ENCODE results near the gene ABCD3.
"Not testable (repeated sequence)": the region's sequence is repeated elsewhere in the genome, so short reads cannot be mapped to it uniquely, and the experiment has no call there.

Gene ABCD3

DNA sequence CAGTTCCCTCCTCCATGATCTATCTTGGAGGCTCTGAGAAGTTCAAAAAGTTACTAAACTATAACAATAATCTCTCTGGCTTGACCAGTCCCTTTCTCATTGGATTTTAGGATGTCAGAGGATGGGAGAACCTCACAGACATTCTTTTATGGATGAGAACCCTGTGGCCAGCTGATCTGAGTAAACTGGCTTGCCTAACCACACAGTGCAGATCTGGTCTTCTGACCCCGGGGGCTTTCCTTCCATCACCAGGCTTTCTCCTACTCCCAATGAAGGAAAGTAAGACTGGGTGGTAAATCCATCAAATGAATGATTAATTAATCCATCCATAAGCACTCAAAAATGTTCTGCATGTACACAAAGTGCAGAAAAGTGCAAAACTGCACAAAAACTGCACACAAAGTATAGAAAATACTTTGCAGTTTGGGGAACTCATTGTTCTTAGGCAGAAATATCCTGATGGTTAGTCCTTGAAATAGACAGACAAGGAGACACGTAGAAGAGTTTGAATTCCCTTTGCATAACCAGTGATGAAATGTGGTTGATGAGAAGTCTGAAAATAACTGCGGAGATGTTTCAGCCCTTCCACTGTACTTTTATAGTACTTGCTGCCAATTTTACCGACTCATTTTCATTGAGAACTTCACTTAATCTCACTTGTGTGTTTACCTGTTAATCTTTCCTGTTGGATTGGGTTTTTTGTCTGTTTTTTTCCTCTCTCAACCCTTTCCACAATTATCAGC lies 125.9 kb downstream of the ABCD3 start:
- in situ Hi-C loops (cut with MboI; ENCODE audit: low sequenced_read_pairs), result no loop called here

DNA sequence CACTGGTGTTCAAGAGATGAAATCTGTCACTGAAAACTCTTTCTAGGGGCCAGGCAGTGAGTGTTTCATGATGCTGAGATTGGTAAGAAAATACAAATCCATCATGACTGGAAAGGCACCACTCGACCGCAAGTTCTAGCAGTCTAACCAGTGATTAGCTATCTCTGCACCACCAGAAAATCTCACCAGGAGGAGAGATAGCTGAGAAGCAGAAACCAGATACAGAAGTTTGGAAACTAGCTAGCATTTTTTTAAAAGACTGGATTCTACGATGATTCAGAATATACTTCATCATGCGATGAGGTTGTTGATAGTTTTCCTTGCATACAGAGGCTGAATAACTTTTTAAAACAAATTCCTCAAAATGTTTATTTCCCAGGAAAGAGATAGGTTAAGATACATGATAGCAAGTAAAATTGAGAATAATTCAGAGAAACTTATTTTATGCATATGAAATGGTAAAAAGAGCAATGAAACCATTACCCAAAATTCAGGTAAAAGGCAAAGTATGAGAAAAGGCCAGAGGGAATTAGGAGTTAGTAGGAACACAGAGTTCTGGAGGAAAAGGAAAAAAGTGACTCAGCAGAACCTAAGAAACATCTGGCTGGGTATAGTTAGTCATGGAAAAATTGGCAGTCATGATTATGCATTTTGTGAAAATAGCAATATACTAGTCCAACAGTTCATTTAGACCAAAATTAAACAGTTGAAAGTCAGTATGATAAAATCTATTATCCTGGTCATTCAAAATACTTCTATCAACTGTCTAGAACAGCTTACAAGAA lies 126.7 kb downstream of the ABCD3 start:
- in situ Hi-C loops (cut with MboI; ENCODE audit: low sequenced_read_pairs), result no loop called here

DNA sequence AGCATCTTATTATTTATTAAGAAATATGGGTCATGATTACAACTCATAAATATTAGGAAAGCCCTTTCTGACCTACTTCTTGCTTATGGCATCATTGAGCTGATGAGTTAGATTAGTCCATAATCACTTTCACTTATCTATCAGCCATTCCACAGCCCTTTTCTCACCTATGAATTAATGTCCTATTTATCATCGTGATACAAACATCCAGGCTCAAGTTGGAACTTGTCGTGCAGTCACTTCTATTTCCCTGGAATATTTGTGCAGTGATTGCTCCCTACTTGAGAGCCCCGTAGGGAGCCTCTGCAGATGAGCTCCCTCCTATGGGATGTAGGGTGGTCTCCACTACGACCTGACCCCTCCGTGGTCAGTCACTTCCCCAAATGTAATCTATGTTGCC lies 131.5 kb downstream of the ABCD3 start:
- in situ Hi-C loops (cut with MboI; ENCODE audit: low sequenced_read_pairs), result no loop called here

DNA sequence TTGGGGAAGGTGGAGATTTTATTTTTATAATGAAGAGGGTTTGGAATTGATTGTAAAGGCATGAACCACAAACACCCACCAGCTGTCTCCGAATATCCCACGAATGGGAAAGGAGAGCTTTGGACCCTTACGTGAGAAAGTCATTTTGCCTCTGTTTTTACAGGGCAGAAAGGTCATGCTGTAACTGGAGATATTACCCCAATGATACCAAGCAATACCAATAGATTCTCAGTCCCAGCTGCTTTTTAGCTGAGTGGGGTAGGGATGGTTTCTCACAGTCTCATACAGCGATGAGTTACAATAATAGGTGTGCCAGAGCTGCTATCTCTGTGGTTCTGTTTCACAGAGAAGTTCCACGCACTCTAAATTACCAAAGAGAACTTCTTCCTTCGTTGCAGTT lies 132.2 kb downstream of the ABCD3 start:
- in situ Hi-C loops (cut with MboI; ENCODE audit: low sequenced_read_pairs), result no loop called here

DNA sequence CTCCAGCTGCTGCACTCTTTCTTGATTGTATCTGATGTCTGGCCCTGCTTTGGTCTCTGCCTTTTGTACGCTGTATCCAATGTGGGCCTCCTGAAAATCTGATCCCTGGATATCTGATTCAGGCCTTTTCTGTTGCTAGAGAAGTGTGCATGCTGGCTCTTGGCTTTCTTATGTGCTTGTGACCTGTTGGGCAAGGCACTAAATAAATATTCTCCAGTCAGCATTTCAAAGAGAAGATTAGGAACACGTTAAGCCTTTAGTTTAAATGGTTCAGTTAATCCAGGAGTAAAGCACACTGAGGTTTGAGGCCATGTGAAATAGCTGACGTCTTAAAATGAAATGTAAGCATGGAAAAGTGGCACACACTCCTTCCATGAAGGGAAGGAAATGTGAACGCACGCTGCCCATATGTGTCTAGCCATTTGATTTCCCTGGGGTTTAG lies 132.6 kb downstream of the ABCD3 start:
- in situ Hi-C loops (cut with MboI; ENCODE audit: low sequenced_read_pairs), result no loop called here

DNA sequence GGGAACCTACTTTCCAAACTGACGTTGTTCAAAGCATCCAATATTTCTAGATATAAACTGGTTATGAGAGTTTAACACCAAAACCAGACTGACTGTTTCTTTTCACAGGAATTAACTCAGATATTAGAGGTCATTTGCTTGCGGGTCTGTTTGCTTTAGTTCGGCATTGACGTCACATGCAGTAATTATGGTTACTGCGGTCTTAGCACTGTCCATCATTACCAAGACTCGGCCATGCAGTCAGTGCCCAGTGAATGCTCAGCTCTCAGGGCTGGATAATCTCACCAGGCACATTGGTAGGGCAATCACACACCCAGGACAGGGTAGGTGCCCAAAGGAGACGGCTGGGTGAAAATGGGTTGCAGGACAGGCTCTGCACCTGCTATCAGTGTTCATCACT lies 133.3 kb downstream of the ABCD3 start:
- in situ Hi-C loops (cut with MboI; ENCODE audit: low sequenced_read_pairs), result no loop called here

DNA sequence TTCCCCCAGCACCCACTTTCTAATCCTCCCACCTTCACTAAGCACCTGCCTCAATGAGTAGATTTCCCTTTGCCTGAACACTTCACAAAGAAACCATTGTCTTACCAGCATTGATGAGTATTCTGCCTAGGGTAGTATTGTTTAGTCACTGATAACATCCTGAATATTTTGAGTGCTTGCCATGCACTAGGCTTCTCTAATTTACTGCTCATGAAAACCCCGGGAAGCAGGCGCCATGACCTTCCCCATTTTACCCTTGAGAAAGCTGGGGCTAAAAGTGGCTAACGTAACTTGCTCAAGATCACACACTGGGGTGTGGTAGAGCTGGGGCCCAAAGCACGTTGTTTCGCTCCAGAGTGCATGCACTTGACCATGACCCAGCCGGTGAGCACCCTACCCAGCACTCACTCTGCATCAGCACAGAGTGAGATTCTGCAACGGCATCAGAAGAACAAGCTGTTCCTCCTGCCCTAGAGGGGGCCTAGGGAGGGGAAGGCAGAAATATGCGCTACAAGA lies 133.9 kb downstream of the ABCD3 start:
- in situ Hi-C loops (cut with MboI; ENCODE audit: low sequenced_read_pairs), result no loop called here

DNA sequence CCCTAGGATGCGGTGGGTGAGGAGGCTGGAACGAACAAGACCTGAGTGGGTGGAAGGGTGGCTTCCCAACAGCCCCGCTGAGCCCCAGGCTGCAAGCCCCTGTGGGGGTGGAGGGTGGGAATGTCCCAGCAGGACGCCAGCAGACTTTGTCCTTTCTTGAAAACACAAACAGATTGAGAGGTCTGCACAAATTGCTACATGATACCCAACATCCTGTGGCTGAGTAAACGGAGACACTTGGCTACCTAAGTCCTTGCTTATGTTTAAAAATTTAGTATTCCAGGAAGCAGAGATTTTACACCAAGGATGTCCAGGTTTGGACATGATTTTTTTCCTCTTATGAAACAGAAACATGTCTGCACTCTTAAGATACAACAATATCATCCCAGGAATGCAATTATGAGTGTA lies 135.1 kb downstream of the ABCD3 start:
- in situ Hi-C loops (cut with MboI; ENCODE audit: low sequenced_read_pairs), result no loop called here

DNA sequence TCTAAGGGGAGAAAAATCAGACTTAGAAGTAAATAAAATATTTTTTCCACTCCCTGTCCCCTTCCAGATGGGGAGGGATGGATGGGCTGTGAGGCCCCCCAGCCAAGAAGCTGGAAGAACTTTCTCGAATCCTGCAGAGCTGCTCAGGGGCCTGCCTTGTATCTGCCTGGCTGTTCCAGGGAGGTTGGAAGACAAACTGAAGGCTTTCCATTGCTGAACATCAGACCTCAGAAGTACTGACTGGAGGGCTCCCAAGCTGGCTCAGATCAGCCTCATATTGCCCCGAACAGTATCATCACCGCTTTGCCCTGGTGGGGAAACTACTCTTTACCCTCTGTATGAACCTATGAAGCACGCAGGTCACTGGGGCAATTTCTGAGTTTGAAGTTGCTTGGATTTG lies 135.7 kb downstream of the ABCD3 start:
- in situ Hi-C loops (cut with MboI; ENCODE audit: low sequenced_read_pairs), result no loop called here

DNA sequence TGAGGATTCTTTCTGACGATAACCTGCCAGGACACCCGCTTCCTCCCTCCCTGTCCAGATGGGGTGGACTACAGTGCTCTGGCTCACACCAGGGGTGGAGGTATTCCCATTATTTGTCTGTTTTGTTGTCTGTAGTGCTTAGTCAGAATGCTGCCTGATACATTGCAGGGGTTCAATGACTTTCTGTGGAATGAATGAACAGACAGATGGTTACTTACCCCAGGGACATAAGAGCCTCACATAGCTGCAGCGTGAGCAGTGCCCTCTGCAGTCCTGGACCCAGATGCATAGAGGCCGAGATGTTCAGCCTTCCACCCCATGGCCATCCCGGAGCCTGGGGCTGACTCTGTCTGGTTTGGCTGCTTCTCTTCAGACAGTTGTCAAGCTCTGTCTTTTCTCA lies 136.4 kb downstream of the ABCD3 start:
- in situ Hi-C loops (cut with MboI; ENCODE audit: low sequenced_read_pairs), result no loop called here

DNA sequence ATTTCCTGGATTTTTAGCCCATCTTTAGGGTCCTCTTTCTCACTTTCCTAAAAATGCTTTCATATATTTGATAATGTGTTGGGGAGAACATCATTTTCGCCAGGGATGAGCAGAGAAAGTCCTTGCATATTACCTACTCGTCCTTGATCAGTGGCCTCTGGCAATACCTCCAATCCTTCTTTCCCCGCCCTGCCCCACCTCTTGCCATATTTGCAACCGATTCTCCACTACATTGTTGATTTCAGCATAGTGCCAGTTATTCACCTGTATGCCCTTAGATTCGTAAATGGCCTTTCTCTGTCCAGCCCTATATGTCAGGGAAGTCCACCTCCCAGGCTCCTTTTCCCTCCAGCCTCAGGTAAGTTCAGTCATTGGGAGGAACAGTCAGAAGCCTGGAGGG lies 136.9 kb downstream of the ABCD3 start:
- in situ Hi-C loops (cut with MboI; ENCODE audit: low sequenced_read_pairs), result no loop called here

DNA sequence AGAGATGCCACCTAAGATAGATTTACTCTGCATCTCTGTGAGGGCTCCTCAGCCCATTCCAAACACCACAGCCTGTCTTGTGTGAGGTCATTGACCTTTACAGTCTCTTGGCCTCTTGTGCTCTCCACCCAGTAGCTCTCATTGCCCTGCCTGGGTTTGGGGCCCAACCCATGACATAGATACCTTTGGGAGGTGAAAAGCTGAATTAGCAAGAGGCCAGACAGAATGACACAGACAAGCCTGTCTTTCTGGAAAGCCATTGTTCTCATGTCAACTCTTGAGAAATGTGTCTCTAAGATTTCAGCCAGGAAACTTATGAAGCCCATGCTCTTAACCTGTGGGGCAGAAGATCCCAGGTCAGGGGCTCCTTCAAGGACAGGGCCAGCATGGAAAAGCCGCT lies 141.7 kb downstream of the ABCD3 start:
- in situ Hi-C loops (cut with MboI; ENCODE audit: low sequenced_read_pairs), result no loop called here

DNA sequence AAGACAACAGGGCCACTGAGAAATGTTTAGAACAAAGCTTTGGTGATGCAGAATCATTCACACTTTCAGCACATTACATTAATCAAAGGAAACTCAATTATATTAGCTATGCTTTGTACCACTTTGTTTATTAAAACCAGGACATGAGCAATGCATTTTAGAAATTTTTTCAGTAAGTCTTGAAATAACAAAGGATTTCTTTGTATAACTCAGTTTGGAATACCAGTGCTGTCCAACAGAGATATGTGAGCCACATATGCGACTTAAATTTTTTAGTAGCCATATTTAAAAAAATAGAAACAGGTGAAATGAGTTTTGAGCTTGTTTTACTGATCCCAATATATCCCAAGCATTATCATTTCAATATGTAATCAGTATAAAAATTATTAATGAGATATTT lies 142.1 kb downstream of the ABCD3 start:
- in situ Hi-C loops (cut with MboI; ENCODE audit: low sequenced_read_pairs), result no loop called here

DNA sequence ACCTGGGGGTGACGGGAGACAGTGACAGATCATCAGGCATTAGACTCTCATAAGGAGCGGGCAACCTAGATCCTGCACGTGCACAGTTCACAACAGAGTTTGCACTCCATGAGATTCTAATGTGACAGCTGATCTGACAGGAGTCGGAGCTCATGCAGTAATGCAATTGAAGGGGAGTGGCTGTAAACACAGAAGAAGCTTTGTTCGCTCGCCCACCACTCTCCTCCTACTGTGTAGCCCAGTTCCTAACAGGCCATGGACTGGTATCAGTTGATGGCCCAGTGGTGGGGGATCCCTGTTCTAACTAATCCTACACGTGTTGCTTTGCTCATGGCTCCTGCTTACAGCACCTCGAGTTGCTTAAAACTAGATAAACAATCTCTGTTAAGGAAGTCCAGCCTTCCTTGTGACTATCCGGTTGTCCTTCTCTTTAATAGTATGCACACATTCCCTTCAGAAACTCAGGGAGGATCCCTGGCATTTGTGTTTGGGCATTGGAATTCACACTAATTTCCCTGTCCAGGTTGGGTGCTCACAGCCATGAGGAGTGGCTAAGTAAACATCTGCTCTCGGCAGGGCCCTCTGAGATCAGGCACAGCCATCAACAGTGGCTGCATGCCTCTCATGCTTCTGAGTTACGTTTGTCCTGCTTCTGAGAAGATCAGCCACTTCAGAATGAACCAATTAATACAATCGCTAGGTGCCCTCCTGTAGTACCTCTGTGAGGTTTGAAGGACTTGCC lies 144.5 kb downstream of the ABCD3 start:
- in situ Hi-C loops (cut with MboI; ENCODE audit: low sequenced_read_pairs), result no loop called here

DNA sequence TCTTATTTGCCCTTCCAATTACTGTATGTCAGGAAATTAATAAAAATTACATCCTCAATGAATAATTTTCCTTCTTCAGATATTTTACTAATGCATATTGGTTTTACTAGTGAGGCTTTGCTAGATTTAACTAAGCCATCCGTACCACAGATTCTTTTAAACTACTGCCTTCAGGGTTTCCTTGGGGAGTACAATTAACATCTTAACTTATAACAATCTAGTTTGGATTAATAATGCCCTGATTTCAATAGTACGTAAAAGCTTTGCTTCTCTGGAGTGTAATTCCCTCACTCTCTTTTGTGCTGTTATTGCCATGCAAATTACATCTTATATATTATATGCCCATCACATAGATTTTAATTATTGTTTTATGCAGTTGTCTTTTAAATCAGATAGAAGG lies 147.7 kb downstream of the ABCD3 start:
- in situ Hi-C loops (cut with MboI; ENCODE audit: low sequenced_read_pairs), result no loop called here

DNA sequence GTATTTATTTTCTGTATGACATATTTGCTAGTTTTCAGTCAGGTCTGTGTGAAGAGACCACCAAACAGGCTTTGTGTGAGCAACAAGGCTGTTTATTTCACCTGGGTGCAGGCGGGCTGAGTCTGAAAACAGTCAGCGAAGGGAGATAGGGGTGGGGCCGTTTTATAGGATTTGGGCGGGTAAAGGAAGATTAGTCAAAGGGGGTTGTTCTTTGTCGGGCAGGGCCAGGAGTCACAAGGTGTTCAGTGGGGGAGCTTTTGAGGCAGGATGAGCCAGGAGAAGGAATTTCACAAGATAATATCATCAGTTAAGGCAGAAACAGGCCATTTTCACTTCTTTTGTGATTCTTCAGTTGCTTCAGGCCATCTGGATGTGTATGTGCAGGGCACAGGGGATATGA lies 148.2 kb downstream of the ABCD3 start:
- in situ Hi-C loops (cut with MboI; ENCODE audit: low sequenced_read_pairs), result not testable (repeated sequence)

DNA sequence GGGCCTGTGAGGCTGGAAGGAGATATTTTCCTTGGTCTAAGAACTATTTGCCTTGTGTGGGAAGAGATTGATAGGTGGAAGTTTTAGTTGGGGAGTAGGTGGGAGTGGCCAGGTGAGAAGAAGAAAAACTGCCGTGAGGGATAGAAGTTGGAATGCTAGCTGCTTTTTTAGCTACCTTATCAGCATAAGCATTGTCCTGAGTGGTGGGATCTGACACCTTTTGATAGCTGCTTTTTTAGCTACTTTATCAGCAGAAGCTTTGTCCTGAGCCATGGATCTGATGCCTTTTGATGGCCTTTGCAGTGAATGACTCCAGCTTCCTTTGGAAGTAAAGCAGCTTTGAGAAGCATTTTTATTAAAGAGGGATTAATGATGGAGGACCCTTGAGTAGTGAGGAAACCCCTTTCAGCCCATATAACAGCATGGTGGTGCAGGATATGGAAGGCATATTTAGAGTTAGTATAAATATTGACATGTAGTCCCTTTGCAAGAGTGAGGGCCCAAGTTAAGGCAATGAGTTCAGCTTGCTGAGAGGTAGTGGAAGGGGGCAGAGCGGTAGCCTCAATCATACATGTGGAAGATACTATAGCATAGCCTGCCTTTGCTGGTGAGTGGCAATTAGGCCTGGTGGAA lies 149.9 kb downstream of the ABCD3 start:
- in situ Hi-C loops (cut with MboI; ENCODE audit: low sequenced_read_pairs), result not testable (repeated sequence)
